ENCODE measurements around the gene RPS6KC1. TPM values are rescaled to one million over a fixed set of nuclear protein-coding genes. Genes with fewer than 3 reads are reported as not detected.
"Not testable (repeated sequence)": the region's sequence is repeated elsewhere in the genome, so short reads cannot be mapped to it uniquely, and the experiment has no call there.

RPS6KC1 gene
- total RNA-seq, 3 donors from 2014 or later (not counting 1 experiment from before 2014, with no cell fraction given) = 19.6 to 32.7 (median 24.1) TPM

DNA sequence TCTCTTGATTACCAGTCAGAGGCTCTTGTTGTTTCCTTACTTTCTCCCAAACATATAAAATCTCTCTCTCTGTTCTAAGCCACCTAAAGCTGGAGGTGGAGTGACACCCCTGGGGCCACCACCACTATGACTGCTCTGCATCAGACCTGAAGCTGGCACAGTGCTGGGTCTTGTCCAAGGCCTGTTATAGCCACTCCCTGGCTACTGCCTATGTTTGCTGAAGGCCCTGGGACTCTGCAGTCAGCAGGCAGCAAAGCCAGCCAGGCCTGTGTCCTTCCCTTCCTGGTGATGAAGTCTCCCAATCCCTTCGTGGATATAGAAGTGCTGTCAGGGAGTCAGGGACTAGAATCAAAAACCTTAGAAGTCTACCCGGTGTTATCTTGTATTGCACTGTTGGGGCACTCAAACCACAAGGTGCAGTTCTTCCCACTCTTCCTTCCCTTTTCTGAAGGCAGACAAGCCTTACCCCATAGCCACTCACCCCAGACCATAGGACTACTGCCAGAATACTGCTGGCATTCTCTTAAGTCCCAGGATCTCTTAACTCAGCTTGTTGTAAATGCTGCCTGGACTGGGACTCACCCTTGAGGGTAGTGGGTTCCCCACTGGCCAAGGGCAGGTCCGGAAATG, 103.1 kb downstream of the RPS6KC1 start:
- Mint-ChIP-seq H3K36me3 (peaks cover 8% of the 10 kb centered on the region), H3K4me3 (no peak overlapping the region), H3K27me3 (ENCODE audit: low read depth in 2 of 2) (no peaks in the 10 kb centered on the region), H3K9me3 (peaks cover 3 to 5% of the 10 kb centered on the region in 2 donors), H3K4me1 (peaks cover 23 to 26% of the 10 kb centered on the region in 2 donors), H3K27ac (peak overlapping the region; percentile 37 to 53)
- no peak overlapping the region for H3K27ac ChIP-seq (ENCODE audit: low read length)
- DNase-seq = no peak
- H3K36me3 ChIP-seq (ENCODE audit: control insufficient read depth, insufficient read depth, low read length) = peaks cover 2% of the 10 kb centered on the region
- intact Hi-C loops (cut with micrococcal nuclease) = no loop called here
- no peaks in the 10 kb centered on the region for H3K9me3 ChIP-seq (ENCODE audit: control insufficient read depth, insufficient read depth, low read length)
- no peaks in the 10 kb centered on the region for H3K27me3 ChIP-seq (ENCODE audit: control insufficient read depth, insufficient read depth, low read length)
- WGBS (ENCODE audit: insufficient coverage) = 20% methylated on average over 3 of the region's 3 CpGs
- peak in 1 of 3 donors; percentile 48 for ATAC-seq
- H3K4me1 ChIP-seq (ENCODE audit: control insufficient read depth, insufficient read depth, low read length) = no peaks in the 10 kb centered on the region
- H3K4me3 ChIP-seq (ENCODE audit: low read length) = no peak overlapping the region
- TF ChIP-seq, protein P1, sequence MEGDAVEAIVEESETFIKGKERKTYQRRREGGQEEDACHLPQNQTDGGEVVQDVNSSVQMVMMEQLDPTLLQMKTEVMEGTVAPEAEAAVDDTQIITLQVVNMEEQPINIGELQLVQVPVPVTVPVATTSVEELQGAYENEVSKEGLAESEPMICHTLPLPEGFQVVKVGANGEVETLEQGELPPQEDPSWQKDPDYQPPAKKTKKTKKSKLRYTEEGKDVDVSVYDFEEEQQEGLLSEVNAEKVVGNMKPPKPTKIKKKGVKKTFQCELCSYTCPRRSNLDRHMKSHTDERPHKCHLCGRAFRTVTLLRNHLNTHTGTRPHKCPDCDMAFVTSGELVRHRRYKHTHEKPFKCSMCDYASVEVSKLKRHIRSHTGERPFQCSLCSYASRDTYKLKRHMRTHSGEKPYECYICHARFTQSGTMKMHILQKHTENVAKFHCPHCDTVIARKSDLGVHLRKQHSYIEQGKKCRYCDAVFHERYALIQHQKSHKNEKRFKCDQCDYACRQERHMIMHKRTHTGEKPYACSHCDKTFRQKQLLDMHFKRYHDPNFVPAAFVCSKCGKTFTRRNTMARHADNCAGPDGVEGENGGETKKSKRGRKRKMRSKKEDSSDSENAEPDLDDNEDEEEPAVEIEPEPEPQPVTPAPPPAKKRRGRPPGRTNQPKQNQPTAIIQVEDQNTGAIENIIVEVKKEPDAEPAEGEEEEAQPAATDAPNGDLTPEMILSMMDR (IDR thresholded peaks at IDR 0.05) = no peak

DNA sequence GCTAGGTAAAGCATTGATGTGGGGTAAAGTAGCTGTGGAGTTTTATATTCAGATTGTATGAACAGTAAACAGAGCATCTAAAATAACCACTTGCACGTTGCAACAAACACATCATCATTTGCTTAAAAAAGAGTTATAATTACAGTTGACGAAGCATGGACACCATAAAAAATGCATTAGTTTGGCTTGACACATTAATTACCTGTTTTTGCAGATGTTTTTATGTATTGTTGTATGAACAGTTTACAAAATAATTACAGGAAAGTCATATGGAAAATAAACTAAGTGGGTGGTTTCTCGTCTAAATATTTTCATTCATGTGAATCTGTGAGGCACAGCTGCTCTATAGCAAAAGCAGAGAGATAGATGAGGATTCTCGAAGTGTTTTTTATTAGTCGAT, 108.3 kb downstream of the RPS6KC1 start:
- Mint-ChIP-seq H3K9me3 (peaks cover 0 to 3% of the 10 kb centered on the region in 2 donors), H3K27me3 (ENCODE audit: low read depth in 2 of 2) (no peaks in the 10 kb centered on the region), H3K27ac (no peak overlapping the region), H3K4me3 (no peak overlapping the region), H3K4me1 (peaks cover 5 to 16% of the 10 kb centered on the region in 2 donors), H3K36me3 (no peaks in the 10 kb centered on the region)
- Histone ChIP-seq H3K4me3 (ENCODE audit: low read length) (no peak overlapping the region), H3K36me3 (ENCODE audit: control insufficient read depth, insufficient read depth, low read length) (peaks cover 2% of the 10 kb centered on the region), H3K27me3 (ENCODE audit: control insufficient read depth, insufficient read depth, low read length) (no peaks in the 10 kb centered on the region), H3K4me1 (ENCODE audit: control insufficient read depth, insufficient read depth, low read length) (no peaks in the 10 kb centered on the region), H3K9me3 (ENCODE audit: control insufficient read depth, insufficient read depth, low read length) (no peaks in the 10 kb centered on the region), H3K27ac (ENCODE audit: low read length) (no peak overlapping the region)
- ATAC-seq (no peak), DNase-seq (no peak)
- TF ChIP-seq, protein P1 (IDR thresholded peaks at IDR 0.05) = no peak
- 100% methylated on average over 4 of the region's 5 CpGs for WGBS (ENCODE audit: insufficient coverage)
- intact Hi-C loops (cut with micrococcal nuclease) = no loop called here

DNA sequence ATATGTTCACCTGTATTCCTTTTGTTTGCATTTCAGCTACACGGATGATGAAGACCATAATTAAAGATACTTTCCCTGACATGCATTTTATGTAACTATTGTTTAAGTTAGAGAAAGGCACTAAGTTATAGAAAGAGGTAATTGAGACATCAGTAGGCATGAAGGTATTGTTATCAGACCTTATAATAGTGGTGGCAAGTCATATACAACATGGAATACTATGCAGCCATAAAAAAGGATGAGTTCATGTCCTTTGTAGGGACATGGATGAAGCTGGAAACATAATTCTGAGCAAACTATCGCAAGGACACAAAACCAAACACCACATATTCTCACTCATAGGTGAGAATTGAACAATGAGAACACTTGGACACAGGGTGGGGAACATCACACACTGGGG, 109.4 kb downstream of the RPS6KC1 start:
- intact Hi-C loops (cut with micrococcal nuclease); H3K27me3 Mint-ChIP-seq (ENCODE audit: low read depth in 2 of 2); H3K4me3 Mint-ChIP-seq; ATAC-seq; H3K27me3 ChIP-seq (ENCODE audit: control insufficient read depth, insufficient read depth, low read length); H3K27ac Mint-ChIP-seq; H3K27ac ChIP-seq (ENCODE audit: low read length); H3K36me3 Mint-ChIP-seq; DNase-seq; H3K9me3 Mint-ChIP-seq; H3K9me3 ChIP-seq (ENCODE audit: control insufficient read depth, insufficient read depth, low read length); H3K4me1 ChIP-seq (ENCODE audit: control insufficient read depth, insufficient read depth, low read length); H3K36me3 ChIP-seq (ENCODE audit: control insufficient read depth, insufficient read depth, low read length); H3K4me3 ChIP-seq (ENCODE audit: low read length): not testable (repeated sequence)
- no CpG with 5 or more reads among the region's 2 CpGs for WGBS (ENCODE audit: insufficient coverage)
- peaks cover 0 to 10% of the 10 kb centered on the region in 2 donors for H3K4me1 Mint-ChIP-seq

DNA sequence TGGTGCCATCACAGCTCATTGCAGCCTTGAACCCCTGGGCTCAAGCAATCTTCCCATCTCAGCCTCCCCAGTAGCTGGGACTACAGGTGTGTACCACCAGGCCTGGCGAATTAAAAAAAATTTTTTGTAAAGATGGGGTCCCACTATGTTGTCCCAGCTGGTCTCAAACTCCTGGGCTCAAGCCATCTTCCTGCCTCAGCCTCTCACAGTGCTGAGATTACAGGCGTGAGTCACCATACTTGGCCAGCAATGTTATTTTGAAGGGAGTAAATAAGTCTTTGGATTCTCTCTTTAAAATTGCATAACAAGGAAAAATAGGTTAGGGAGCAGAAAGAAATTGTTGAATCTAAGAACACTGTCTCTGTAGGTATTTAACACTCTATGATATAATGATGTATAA, 111.3 kb downstream of the RPS6KC1 start:
- H3K9me3 Mint-ChIP-seq = peaks cover 0 to 3% of the 10 kb centered on the region in 2 donors
- Histone ChIP-seq H3K9me3 (ENCODE audit: control insufficient read depth, insufficient read depth, low read length) (no peaks in the 10 kb centered on the region), H3K36me3 (ENCODE audit: control insufficient read depth, insufficient read depth, low read length) (peaks cover 2% of the 10 kb centered on the region), H3K4me3 (ENCODE audit: low read length) (no peak overlapping the region), H3K27me3 (ENCODE audit: control insufficient read depth, insufficient read depth, low read length) (no peaks in the 10 kb centered on the region), H3K4me1 (ENCODE audit: control insufficient read depth, insufficient read depth, low read length) (no peaks in the 10 kb centered on the region), H3K27ac (ENCODE audit: low read length) (no peak overlapping the region)
- H3K36me3 Mint-ChIP-seq = no peaks in the 10 kb centered on the region
- intact Hi-C loops (cut with micrococcal nuclease) = no loop called here
- TF ChIP-seq, protein P1 (IDR thresholded peaks at IDR 0.05) = no peak
- DNase-seq (no peak), ATAC-seq (no peak)
- no peaks in the 10 kb centered on the region for H3K27me3 Mint-ChIP-seq (ENCODE audit: low read depth in 2 of 2)
- peaks cover 0 to 11% of the 10 kb centered on the region in 2 donors for H3K4me1 Mint-ChIP-seq
- no peak overlapping the region for H3K27ac Mint-ChIP-seq
- H3K4me3 Mint-ChIP-seq = no peak overlapping the region
- 100% methylated on average over 1 of the region's 2 CpGs for WGBS (ENCODE audit: insufficient coverage)

Measured in natural killer cell (primary cell).